ENCODE results near the gene FREM2. TPM values are rescaled to one million over a fixed set of nuclear protein-coding genes. Genes with fewer than 3 reads are reported as not detected.

The FREM2 gene
- polyA plus RNA-seq, 1 of the 3 experiments (the other 2 are of a cell fraction) = not detected

- Histone ChIP-seq H3K27ac (ENCODE audit: low read depth in 2 of 2, low read length in 1 of 2) (no peak overlapping the region), H2AFZ (ENCODE audit: low read depth) (no peak overlapping the region), H3K4me1 (ENCODE audit: control insufficient read depth in 1 of 2, insufficient read depth in 2 of 2, low read depth in 1 of 2, low read length in 1 of 2) (peaks cover 2 to 39% of the 10 kb centered on the region in 2 experiments; a peak in 2 of 4 replicates), H3K27me3 (ENCODE audit: insufficient read depth) (no peaks in the 10 kb centered on the region), H3K9me3 (no peaks in the 10 kb centered on the region), H3K4me2 (no peak overlapping the region), H3K36me3 (replicated peaks in 1 of 2; ENCODE audit: control insufficient read depth in 1 of 2, insufficient read depth in 2 of 2, low read length in 1 of 2) (no peaks in the 10 kb centered on the region), H3K9ac (no peak overlapping the region), H3K79me2 (ENCODE audit: insufficient read depth) (no peaks in the 10 kb centered on the region), H3K4me3 (ENCODE audit: low read depth in 2 of 2, low read length in 1 of 2) (no peak overlapping the region), H3F3A (replicated peaks; ENCODE audit: insufficient read depth) (peaks cover 3% of the 10 kb centered on the region), H4K20me1 (ENCODE audit: insufficient read depth) (no peaks in the 10 kb centered on the region), H3K9me2 (no peaks in the 10 kb centered on the region)
- ChIA-PET CTCF (no interaction called here), POLR2A (no interaction called here)
- no peak for DNase-seq
- 22% methylated on average over 2 of the region's 2 CpGs for WGBS (ENCODE audit: low lambda C conversion rate)
- no peak for TF ChIP-seq MXI1 (IDR thresholded peaks at IDR 0.05; ENCODE audit: low read depth, low read length)
- TF ChIP-seq GABPA (IDR thresholded peaks at IDR 0.05; ENCODE audit: low read depth) = no peak
- TF ChIP-seq, protein P1, sequence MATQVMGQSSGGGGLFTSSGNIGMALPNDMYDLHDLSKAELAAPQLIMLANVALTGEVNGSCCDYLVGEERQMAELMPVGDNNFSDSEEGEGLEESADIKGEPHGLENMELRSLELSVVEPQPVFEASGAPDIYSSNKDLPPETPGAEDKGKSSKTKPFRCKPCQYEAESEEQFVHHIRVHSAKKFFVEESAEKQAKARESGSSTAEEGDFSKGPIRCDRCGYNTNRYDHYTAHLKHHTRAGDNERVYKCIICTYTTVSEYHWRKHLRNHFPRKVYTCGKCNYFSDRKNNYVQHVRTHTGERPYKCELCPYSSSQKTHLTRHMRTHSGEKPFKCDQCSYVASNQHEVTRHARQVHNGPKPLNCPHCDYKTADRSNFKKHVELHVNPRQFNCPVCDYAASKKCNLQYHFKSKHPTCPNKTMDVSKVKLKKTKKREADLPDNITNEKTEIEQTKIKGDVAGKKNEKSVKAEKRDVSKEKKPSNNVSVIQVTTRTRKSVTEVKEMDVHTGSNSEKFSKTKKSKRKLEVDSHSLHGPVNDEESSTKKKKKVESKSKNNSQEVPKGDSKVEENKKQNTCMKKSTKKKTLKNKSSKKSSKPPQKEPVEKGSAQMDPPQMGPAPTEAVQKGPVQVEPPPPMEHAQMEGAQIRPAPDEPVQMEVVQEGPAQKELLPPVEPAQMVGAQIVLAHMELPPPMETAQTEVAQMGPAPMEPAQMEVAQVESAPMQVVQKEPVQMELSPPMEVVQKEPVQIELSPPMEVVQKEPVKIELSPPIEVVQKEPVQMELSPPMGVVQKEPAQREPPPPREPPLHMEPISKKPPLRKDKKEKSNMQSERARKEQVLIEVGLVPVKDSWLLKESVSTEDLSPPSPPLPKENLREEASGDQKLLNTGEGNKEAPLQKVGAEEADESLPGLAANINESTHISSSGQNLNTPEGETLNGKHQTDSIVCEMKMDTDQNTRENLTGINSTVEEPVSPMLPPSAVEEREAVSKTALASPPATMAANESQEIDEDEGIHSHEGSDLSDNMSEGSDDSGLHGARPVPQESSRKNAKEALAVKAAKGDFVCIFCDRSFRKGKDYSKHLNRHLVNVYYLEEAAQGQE (IDR thresholded peaks at IDR 0.05; ENCODE audit: low read depth, low read length) = no peak
- no peak for TF ChIP-seq TEAD4 (IDR thresholded peaks at IDR 0.05; ENCODE audit: borderline replicate concordance, insufficient read depth)
- TF ChIP-seq GATA2 (CRISPR knock-in tag; IDR thresholded peaks at IDR 0.05) = no peak
- TF ChIP-seq, protein P2, sequence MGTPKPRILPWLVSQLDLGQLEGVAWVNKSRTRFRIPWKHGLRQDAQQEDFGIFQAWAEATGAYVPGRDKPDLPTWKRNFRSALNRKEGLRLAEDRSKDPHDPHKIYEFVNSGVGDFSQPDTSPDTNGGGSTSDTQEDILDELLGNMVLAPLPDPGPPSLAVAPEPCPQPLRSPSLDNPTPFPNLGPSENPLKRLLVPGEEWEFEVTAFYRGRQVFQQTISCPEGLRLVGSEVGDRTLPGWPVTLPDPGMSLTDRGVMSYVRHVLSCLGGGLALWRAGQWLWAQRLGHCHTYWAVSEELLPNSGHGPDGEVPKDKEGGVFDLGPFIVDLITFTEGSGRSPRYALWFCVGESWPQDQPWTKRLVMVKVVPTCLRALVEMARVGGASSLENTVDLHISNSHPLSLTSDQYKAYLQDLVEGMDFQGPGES (IDR thresholded peaks at IDR 0.05; ENCODE audit: low read depth, low read length) = no peak
- TF ChIP-seq POLR2AphosphoS5 (IDR thresholded peaks at IDR 0.05; ENCODE audit: low read depth, low read length) = no peak
- TF ChIP-seq NRF1 (IDR thresholded peaks at IDR 0.05; ENCODE audit: low read depth, low read length) = no peak
- TF ChIP-seq, protein P3, sequence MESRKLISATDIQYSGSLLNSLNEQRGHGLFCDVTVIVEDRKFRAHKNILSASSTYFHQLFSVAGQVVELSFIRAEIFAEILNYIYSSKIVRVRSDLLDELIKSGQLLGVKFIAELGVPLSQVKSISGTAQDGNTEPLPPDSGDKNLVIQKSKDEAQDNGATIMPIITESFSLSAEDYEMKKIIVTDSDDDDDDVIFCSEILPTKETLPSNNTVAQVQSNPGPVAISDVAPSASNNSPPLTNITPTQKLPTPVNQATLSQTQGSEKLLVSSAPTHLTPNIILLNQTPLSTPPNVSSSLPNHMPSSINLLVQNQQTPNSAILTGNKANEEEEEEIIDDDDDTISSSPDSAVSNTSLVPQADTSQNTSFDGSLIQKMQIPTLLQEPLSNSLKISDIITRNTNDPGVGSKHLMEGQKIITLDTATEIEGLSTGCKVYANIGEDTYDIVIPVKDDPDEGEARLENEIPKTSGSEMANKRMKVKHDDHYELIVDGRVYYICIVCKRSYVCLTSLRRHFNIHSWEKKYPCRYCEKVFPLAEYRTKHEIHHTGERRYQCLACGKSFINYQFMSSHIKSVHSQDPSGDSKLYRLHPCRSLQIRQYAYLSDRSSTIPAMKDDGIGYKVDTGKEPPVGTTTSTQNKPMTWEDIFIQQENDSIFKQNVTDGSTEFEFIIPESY (IDR thresholded peaks at IDR 0.05; ENCODE audit: borderline replicate concordance, low read depth) = no peak
- TF ChIP-seq USF2 (IDR thresholded peaks at IDR 0.05; ENCODE audit: borderline replicate concordance, low read depth, low read length) = no peak
- TF ChIP-seq RFX5 (IDR thresholded peaks at IDR 0.05; ENCODE audit: low read length) = no peak
- TF ChIP-seq, protein P4, sequence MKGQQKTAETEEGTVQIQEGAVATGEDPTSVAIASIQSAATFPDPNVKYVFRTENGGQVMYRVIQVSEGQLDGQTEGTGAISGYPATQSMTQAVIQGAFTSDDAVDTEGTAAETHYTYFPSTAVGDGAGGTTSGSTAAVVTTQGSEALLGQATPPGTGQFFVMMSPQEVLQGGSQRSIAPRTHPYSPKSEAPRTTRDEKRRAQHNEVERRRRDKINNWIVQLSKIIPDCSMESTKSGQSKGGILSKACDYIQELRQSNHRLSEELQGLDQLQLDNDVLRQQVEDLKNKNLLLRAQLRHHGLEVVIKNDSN (IDR thresholded peaks at IDR 0.05; ENCODE audit: borderline replicate concordance, low read depth) = no peak
- no peak for TF ChIP-seq SIN3A (IDR thresholded peaks at IDR 0.05; ENCODE audit: borderline replicate concordance, low read depth, low read length)
- TF ChIP-seq TCF12 (IDR thresholded peaks at IDR 0.05) = no peak
- no peak for TF ChIP-seq RXRA (IDR thresholded peaks at IDR 0.05; ENCODE audit: borderline replicate concordance, low read depth)
- no peak for TF ChIP-seq NFIC (IDR thresholded peaks at IDR 0.05; ENCODE audit: borderline replicate concordance)
- TF ChIP-seq CHD2 (IDR thresholded peaks at IDR 0.05; ENCODE audit: low read length, partially characterized antibody) = no peak
- TF ChIP-seq, protein P5, sequence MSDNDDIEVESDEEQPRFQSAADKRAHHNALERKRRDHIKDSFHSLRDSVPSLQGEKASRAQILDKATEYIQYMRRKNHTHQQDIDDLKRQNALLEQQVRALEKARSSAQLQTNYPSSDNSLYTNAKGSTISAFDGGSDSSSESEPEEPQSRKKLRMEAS (IDR thresholded peaks at IDR 0.05; ENCODE audit: low read depth) = no peak
- TF ChIP-seq ELF1 (IDR thresholded peaks at IDR 0.05) = no peak
- no peak for TF ChIP-seq TAF1 (IDR thresholded peaks at IDR 0.05; ENCODE audit: borderline replicate concordance, low read depth, low read length)
Measured at GRCh38 chr13:38661010-38661675, 25.7 kb upstream of the FREM2 start.
